PC-9 (cell line): ENCODE data around the gene PCDHGA3. TPM values are rescaled to one million over a fixed set of nuclear protein-coding genes. Genes with fewer than 3 reads are reported as not detected.

ENCODE experiments used
- Bru-seq: library from RNA; stranded (reverse); fragments of 400-500 nt; gene quantifications from one replicate; lab custom pipeline; 2021; lab: Mats Ljungman, UMichigan
- BruChase-seq, 2 experiments: library from RNA; stranded (reverse); fragments of 400-500 nt; gene quantifications; one replicate each; lab custom pipeline; 2021; lab: Mats Ljungman, UMichigan
- BruUV-seq: library from RNA; stranded (reverse); fragments of 400-500 nt; replicated peaks from 2 replicates; lab custom pipeline; 2021; lab: Mats Ljungman, UMichigan
- CTCF ChIA-PET: fragments of 300-600 bp; sonication (Branson Sonifier 250); formaldehyde crosslinking; loops from one replicate; lab custom pipeline; 2022; ENCODE audit warnings: antibody characterized with exemption; lab: Charles Lee
- POLR2A ChIA-PET: fragments of 300-600 bp; sonication (Branson Sonifier 250); formaldehyde crosslinking; loops from one replicate; lab custom pipeline; 2022; ENCODE audit warnings: antibody characterized with exemption; ENCODE audit not compliant: unreplicated experiment; lab: Charles Lee
- DNase-seq, 2 experiments: peaks; one replicate each; pipeline versions ENCODE4 v3.0.0 to v3.0.0-alpha.2; 2015 to 2022; ENCODE audit warnings: mixed read lengths in 1 of 2
- H2AFZ ChIP-seq: fragments of 200-600 bp; sonication (generic); 2 replicates; pipeline ENCODE4 v1.8.1; 2017; ENCODE audit warnings: antibody characterized with exemption
- H3F3A ChIP-seq: fragments of 200-600 bp; sonication (generic); 2 replicates; pipeline ENCODE4 v1.8.1; 2017; ENCODE audit warnings: antibody characterized with exemption, mild to moderate bottlenecking, low read depth; ENCODE audit not compliant: insufficient read depth
- H3K27ac ChIP-seq: fragments of 200-600 bp; sonication (generic); 2 replicates; pipeline ENCODE4 v1.6.1; 2016; ENCODE audit warnings: mixed run types
- H3K27me3 ChIP-seq: fragments of 200-600 bp; sonication (generic); 2 replicates; pipeline ENCODE4 v1.6.1; 2016; ENCODE audit warnings: low read depth, mixed run types; ENCODE audit not compliant: insufficient read depth
- H3K36me3 ChIP-seq: fragments of 200-600 bp; sonication (generic); 2 replicates; pipeline ENCODE4 v1.6.1; 2016; ENCODE audit warnings: low read depth, mixed run types
- H3K4me1 ChIP-seq: fragments of 200-600 bp; sonication (generic); replicated peaks from 2 replicates; pipeline ENCODE4 v1.6.1; 2016; ENCODE audit warnings: mixed run types; ENCODE audit not compliant: insufficient read depth
- H3K4me2 ChIP-seq: fragments of 200-600 bp; sonication (generic); 2 replicates; pipeline ENCODE4 v1.6.1; 2017; ENCODE audit warnings: mixed run types
- H3K4me3 ChIP-seq: fragments of 200-600 bp; sonication (generic); 2 replicates; pipeline ENCODE4 v1.6.1; 2016; ENCODE audit warnings: mixed run types
- H3K79me2 ChIP-seq: fragments of 200-600 bp; sonication (generic); 2 replicates; pipeline ENCODE4 v1.6.1; 2017; ENCODE audit warnings: low read depth, mixed run types
- H3K9me2 ChIP-seq: fragments of 200-600 bp; sonication (generic); 2 replicates; pipeline ENCODE4 v1.8.1; 2017; ENCODE audit warnings: mild to moderate bottlenecking; ENCODE audit not compliant: insufficient read depth
- H3K9me3 ChIP-seq: fragments of 200-600 bp; sonication (generic); 2 replicates; pipeline ENCODE4 v1.8.1; 2016; ENCODE audit warnings: low read depth; ENCODE audit not compliant: insufficient read depth
- H4K20me1 ChIP-seq: fragments of 200-600 bp; sonication (generic); 2 replicates; pipeline ENCODE4 v1.8.1; 2017; ENCODE audit not compliant: insufficient read depth
- EZH2 ChIP-seq: fragments of 200-600 bp; sonication (generic); IDR thresholded peaks from 2 replicates; pipeline ENCODE4 v1.8.0; 2017; ENCODE audit warnings: antibody characterized with exemption, low read depth
- intact Hi-C: fragments of 100-400 bp; cut with micrococcal nuclease; formaldehyde crosslinking; loops from one replicate; pipeline ENCODE4 v1.10.0; 2022; ENCODE audit not compliant: unreplicated experiment
- long read RNA-seq: library from polyadenylated mRNA; stranded (forward); transcript quantifications from one replicate; pipeline ENCODE4 v2.0.0, GENCODE V29; 2022
- total RNA-seq: library from RNA; stranded (reverse); gene quantifications from 2 replicates; pipeline ENCODE4 v1.2.3, GENCODE V29; 2021
- TF ChIP-seq, protein P1 (sequence below): fragments of 200-600 bp; sonication (generic); conservative IDR thresholded peaks from 2 replicates; pipeline ENCODE4 v1.6.1; 2017; ENCODE audit warnings: mixed run types, antibody characterized with exemption, mild to moderate bottlenecking, moderate library complexity

Gene PCDHGA3
- total RNA-seq (not detected in 2 replicates), Bru-seq, nascent RNA (not detected), BruChase-seq, experiment 1, labeled RNA remaining after a 2-hour chase (not detected), BruChase-seq, experiment 2, labeled RNA remaining after a 6-hour chase (not detected)
- long read RNA-seq, result 0 reads

- Histone ChIP-seq H3K4me2 (no peak within 1 kb of the TSS), H2AFZ (no peak within 1 kb of the TSS), H3F3A (no peaks in the 10 kb centered on the region), H3K9me3 (peaks cover 4% of the 10 kb centered on the region; the same call in 1 of the 2 replicates), H3K4me3 (no peak within 1 kb of the TSS), H3K79me2 (no peaks in the 10 kb centered on the region), H3K27me3 (no peaks in the 10 kb centered on the region), H3K9me2 (no peaks in the 10 kb centered on the region), H4K20me1 (no peaks in the 10 kb centered on the region), H3K27ac (no peak within 1 kb of the TSS), H3K36me3 (no peaks in the 10 kb centered on the region), H3K4me1 (no peaks in the 10 kb centered on the region)
- intact Hi-C loops, result no loop called here
- no peak for TF ChIP-seq EZH2
- TF ChIP-seq, protein P1, sequence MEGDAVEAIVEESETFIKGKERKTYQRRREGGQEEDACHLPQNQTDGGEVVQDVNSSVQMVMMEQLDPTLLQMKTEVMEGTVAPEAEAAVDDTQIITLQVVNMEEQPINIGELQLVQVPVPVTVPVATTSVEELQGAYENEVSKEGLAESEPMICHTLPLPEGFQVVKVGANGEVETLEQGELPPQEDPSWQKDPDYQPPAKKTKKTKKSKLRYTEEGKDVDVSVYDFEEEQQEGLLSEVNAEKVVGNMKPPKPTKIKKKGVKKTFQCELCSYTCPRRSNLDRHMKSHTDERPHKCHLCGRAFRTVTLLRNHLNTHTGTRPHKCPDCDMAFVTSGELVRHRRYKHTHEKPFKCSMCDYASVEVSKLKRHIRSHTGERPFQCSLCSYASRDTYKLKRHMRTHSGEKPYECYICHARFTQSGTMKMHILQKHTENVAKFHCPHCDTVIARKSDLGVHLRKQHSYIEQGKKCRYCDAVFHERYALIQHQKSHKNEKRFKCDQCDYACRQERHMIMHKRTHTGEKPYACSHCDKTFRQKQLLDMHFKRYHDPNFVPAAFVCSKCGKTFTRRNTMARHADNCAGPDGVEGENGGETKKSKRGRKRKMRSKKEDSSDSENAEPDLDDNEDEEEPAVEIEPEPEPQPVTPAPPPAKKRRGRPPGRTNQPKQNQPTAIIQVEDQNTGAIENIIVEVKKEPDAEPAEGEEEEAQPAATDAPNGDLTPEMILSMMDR, result peak; percentile 52
- ChIA-PET POLR2A (no interaction called here), CTCF (no interaction called here)
- DNase-seq, result no peak
- BruUV-seq, result no TSS peak
Observed at GRCh38 chr5:141343242-141343952, at the start of gene PCDHGA3. Gene PCDHGA3, plus strand, starts transcription at chr5:141343829. Its CDS starts 205 bp downstream, at chr5:141344034.

DNA sequence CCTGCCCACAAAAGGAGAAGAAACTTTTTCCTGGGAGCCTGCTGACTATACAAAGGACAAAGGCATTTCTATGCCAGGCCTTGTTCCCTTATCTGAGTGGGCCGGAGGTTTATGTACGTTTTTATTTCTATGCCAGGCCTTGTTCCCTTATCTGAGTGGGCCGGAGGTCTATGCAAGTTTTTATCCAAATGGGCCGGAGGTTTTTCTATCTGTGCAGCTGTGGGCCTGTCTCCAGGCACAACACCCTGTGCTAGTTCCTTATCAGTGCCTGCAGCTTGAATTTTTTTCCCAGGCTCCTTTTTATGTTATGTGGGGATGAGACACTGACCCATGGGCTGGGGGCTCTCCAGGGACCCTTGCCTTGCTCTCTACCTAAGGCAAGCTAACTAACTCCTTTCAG is 45.3 kb upstream of the PCDHGA3 start:
- H3K9me2 ChIP-seq, result no peaks in the 10 kb centered on the region
- no peaks in the 10 kb centered on the region for H3K79me2 ChIP-seq
- H3K27me3 ChIP-seq, result no peaks in the 10 kb centered on the region
- H3K9me3 ChIP-seq, result no peaks in the 10 kb centered on the region
- no peak overlapping the region for H2AFZ ChIP-seq
- no peak for DNase-seq
- no TSS peak for BruUV-seq
- TF ChIP-seq, protein P1, result no peak
- TF ChIP-seq EZH2, result no peak
- H3K4me1 ChIP-seq, result no peaks in the 10 kb centered on the region
- POLR2A ChIA-PET, result no interaction called here
- H4K20me1 ChIP-seq, result no peaks in the 10 kb centered on the region
- H3K36me3 ChIP-seq, result no peaks in the 10 kb centered on the region
- no peak overlapping the region for H3K4me3 ChIP-seq
- no peaks in the 10 kb centered on the region for H3F3A ChIP-seq
- H3K27ac ChIP-seq, result no peak overlapping the region
- no peak overlapping the region for H3K4me2 ChIP-seq
- CTCF ChIA-PET, result no interaction called here
- intact Hi-C loops, result no loop called here

DNA sequence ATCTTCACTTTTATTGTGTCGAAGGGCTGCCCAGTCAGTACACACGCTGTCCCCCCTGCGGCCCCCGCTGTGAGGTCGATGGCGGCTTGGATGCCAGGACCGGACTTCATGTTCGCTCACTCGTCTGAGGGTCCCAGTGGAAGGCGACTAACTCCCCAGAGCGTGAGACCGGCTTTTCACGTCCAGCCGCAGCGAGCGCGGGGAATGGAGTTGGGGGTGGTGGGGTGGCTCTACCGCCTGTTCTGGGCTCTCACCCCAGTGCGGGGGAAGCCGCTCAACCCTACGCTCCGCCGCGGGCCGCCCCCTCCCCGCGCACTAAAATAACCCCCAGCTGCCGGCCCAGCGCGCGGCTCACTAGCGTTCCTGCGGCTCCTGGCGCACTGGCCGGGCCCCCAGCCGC is 39.9 kb upstream of the PCDHGA3 start, which contains the start of gene SLC25A2:
Gene SLC25A2, minus strand, starts transcription at position 294 of the 400 bp plus-strand sequence. Its CDS starts 184 bp downstream, at position 110.
- no peaks in the 10 kb centered on the region for H3K27me3 ChIP-seq
- no peak within 1 kb of the TSS for H3K4me3 ChIP-seq
- H3F3A ChIP-seq, result no peaks in the 10 kb centered on the region
- no peaks in the 10 kb centered on the region for H3K4me1 ChIP-seq
- no peak for TF ChIP-seq EZH2
- TF ChIP-seq, protein P1, result no peak
- DNase-seq, result no peak
- H3K36me3 ChIP-seq, result no peaks in the 10 kb centered on the region
- no peak within 1 kb of the TSS for H3K4me2 ChIP-seq
- no TSS peak for BruUV-seq
- ChIA-PET CTCF (no interaction called here), POLR2A (no interaction called here)
- no peaks in the 10 kb centered on the region for H3K79me2 ChIP-seq
- no peak within 1 kb of the TSS for H2AFZ ChIP-seq
- intact Hi-C loops, result no loop called here
- no peaks in the 10 kb centered on the region for H4K20me1 ChIP-seq
- no peaks in the 10 kb centered on the region for H3K9me2 ChIP-seq
- H3K27ac ChIP-seq, result no peak within 1 kb of the TSS
- no peaks in the 10 kb centered on the region; the same call in 1 of the 2 replicates for H3K9me3 ChIP-seq
